H1 (cell line): ENCODE data around the gene DNAJC17. TPM values are rescaled to one million over a fixed set of nuclear protein-coding genes. Genes with fewer than 3 reads are reported as not detected.

Source experiments
- ATF3 ChIP-seq: IDR thresholded peaks from 2 replicates; pipeline ENCODE4 v1.6.1; 2011; ENCODE audit warnings: low read depth, mild to moderate bottlenecking, low read length; ENCODE audit not compliant: insufficient read depth
- BACH1 ChIP-seq: IDR thresholded peaks from 2 replicates; pipeline ENCODE4 v1.6.1; 2012; ENCODE audit warnings: low read length, improper control_type of control experiment
- CTCF ChIP-seq, 3 experiments: IDR thresholded peaks; 1 replicate in 2 of 3; 2 replicates in 1 of 3; pipeline versions ENCODE4 v1.5.1 to v1.6.1; 2011; ENCODE audit warnings: low read length in 3 of 3, mild to moderate bottlenecking in 3 of 3, inconsistent platforms in 2 of 3, low read depth in 1 of 3, moderate library complexity in 1 of 3; ENCODE audit not compliant: insufficient read depth in 1 of 3; ENCODE audit errors: control extremely low read depth in 1 of 3
- GABPA ChIP-seq: IDR thresholded peaks from 2 replicates; pipeline ENCODE4 v1.6.1; 2011; ENCODE audit warnings: mild to moderate bottlenecking, low read length, moderate library complexity, borderline replicate concordance; ENCODE audit not compliant: insufficient read depth
- KDM4A ChIP-seq: IDR thresholded peaks from one replicate; pipeline ENCODE4 v1.7.1; 2012; ENCODE audit warnings: low read depth, mild to moderate bottlenecking, moderate library complexity, low read length, inconsistent platforms; ENCODE audit not compliant: severe bottlenecking
- KDM5A ChIP-seq: fragments of 200-600 bp; IDR thresholded peaks from 2 replicates; pipeline ENCODE4 v1.7.1; 2012; ENCODE audit warnings: mild to moderate bottlenecking, low read length, inconsistent platforms, mixed read lengths
- RXRA ChIP-seq: IDR thresholded peaks from 2 replicates; pipeline ENCODE4 v1.6.1; 2011; ENCODE audit warnings: low read depth, mild to moderate bottlenecking, low read length, moderate library complexity; ENCODE audit not compliant: insufficient read depth
- polyA plus RNA-seq, 7 experiments: library from polyadenylated mRNA; depleted of rRNA in 3 of 7; stranded (reverse) in 5 of 7; unstranded in 2 of 7; fragments of >200 nt in 5 of 7; fragments of 200-250 nt in 2 of 7; gene quantifications; 1 replicate in 5 of 7; 2 replicates in 1 of 7; 4 replicates in 1 of 7; pipeline versions ENCODE4 v1.2.1 to v1.2.3, GENCODE V29; 2011 to 2013; ENCODE audit warnings: missing spikeins in 2 of 7, mixed read lengths in 2 of 7
- total RNA-seq: library from RNA; stranded (reverse); fragmentation: NEBNext Ultra II Directional; extraction: Animal tissue kit (Norgen Biotek cat#: 25700); gene quantifications from 2 replicates; pipeline ENCODE4 v1.2.1, GENCODE V29; 2021

Gene DNAJC17
- total and polyA plus RNA-seq, 2 of the 8 experiments (the other 6 are each of a cell fraction or from before 2014, with no cell fraction given): 39.5 to 45.4 TPM

- TF ChIP-seq RXRA: no peak
- TF ChIP-seq KDM4A: no peak
- no peak for TF ChIP-seq CTCF (IDR thresholded peaks at IDR 0.05; ENCODE audit: control extremely low read depth in 1 of 3, insufficient read depth in 1 of 3, low read depth in 1 of 3, low read length in 3 of 3)
- no peak for TF ChIP-seq BACH1
- TF ChIP-seq ATF3: no peak
- no peak for TF ChIP-seq GABPA
- no peak for TF ChIP-seq KDM5A
Observed at GRCh38 chr15:40721701-40722100, 85.6 kb downstream of the DNAJC17 start (continued).
